Spleen (tissue), 7 donors: ENCODE data around the gene SLC26A1.

Source experiments
- POLR2A ChIP-seq, 3 donors: fragments of 450-650 bp; IDR thresholded peaks; one replicate each; pipeline ENCODE4 v1.5.1; 2017; ENCODE audit warnings: antibody characterized with exemption in 3 of 3, mild to moderate bottlenecking in 1 of 3
- POLR2AphosphoS5 ChIP-seq, 3 donors: sonication (generic); formaldehyde crosslinking; IDR thresholded peaks; one replicate each; pipeline ENCODE4 v1.5.1; 2017; ENCODE audit warnings: antibody characterized with exemption in 3 of 3
- TF ChIP-seq, protein P1 (sequence below), 11 experiments: fragments of 200-600 bp in 7 of 11; fragments of 450-650 bp in 4 of 11; sonication (generic) in 4 of 11; IDR thresholded peaks in 8 of 11; conservative IDR thresholded peaks in 3 of 11; 1 replicate in 7 of 11; 2 replicates in 4 of 11; pipeline versions ENCODE4 v1.4.0 to v1.8.0; 2016 to 2021; ENCODE audit warnings: antibody characterized with exemption in 11 of 11, inconsistent platforms in 4 of 11, mild to moderate bottlenecking in 1 of 11
- donor health status: DM: no; HTN: no; CAD: no; lungs with moderate emphysema.
- donor health status: DM: no; HTN: no; CAD: no.
- donor health status: DM: no; HTN: no; CAD: no.

DNA sequence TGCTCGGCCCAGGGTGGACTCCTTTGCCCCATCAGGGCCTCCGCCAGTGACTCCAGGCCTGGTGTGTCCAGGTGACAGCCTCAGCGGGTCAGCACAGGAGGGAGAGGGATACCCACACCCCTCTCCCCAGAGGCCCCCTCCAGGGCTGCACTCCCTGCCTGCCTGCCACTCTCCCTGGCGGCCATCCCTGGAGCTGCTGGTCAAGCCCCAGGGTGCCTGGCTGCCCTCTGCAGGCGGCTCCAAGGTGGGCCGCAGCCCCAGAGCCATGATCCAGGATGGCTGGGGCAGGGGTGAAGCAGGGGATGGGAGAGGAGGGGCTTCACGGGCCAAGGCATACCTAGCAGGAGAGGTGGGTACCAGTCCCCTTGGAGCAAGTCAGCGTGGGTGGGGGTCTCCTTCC lies 22.0 kb upstream of the SLC26A1 start:
- TF ChIP-seq POLR2AphosphoS5 (IDR thresholded peaks at IDR 0.05) (no peak), POLR2A (IDR thresholded peaks at IDR 0.05) (no peak)
- TF ChIP-seq, protein P1, sequence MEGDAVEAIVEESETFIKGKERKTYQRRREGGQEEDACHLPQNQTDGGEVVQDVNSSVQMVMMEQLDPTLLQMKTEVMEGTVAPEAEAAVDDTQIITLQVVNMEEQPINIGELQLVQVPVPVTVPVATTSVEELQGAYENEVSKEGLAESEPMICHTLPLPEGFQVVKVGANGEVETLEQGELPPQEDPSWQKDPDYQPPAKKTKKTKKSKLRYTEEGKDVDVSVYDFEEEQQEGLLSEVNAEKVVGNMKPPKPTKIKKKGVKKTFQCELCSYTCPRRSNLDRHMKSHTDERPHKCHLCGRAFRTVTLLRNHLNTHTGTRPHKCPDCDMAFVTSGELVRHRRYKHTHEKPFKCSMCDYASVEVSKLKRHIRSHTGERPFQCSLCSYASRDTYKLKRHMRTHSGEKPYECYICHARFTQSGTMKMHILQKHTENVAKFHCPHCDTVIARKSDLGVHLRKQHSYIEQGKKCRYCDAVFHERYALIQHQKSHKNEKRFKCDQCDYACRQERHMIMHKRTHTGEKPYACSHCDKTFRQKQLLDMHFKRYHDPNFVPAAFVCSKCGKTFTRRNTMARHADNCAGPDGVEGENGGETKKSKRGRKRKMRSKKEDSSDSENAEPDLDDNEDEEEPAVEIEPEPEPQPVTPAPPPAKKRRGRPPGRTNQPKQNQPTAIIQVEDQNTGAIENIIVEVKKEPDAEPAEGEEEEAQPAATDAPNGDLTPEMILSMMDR (IDR thresholded peaks at IDR 0.05 in 8 of 11, conservative IDR thresholded peaks at IDR 0.05 in 3 of 11): no peak
